Progenitor cell of endocrine pancreas (in vitro differentiated cells): ENCODE results near the gene BICRA. TPM values are rescaled to one million over a fixed set of nuclear protein-coding genes. Genes with fewer than 3 reads are reported as not detected.
"Not testable (repeated sequence)": the region's sequence is repeated elsewhere in the genome, so short reads cannot be mapped to it uniquely, and the experiment has no call there.

Experiments
- DNase-seq: peaks from one replicate; pipeline ENCODE4 v3.0.0; 2021; ENCODE audit warnings: low spot score; ENCODE audit not compliant: unreplicated experiment
- H3K27ac Mint-ChIP-seq: 2 replicates; pipeline ENCODE4 v1.8.0; 2021; ENCODE audit warnings: mild to moderate bottlenecking, moderate library complexity, mixed read lengths
- H3K27me3 Mint-ChIP-seq: 2 replicates; pipeline ENCODE4 v1.8.0; 2021; ENCODE audit warnings: mixed read lengths
- H3K36me3 Mint-ChIP-seq: 2 replicates; pipeline ENCODE4 v1.8.0; 2022; ENCODE audit warnings: mixed read lengths; ENCODE audit not compliant: insufficient read depth
- H3K4me1 Mint-ChIP-seq: 2 replicates; pipeline ENCODE4 v1.8.0; 2021; ENCODE audit warnings: low read depth, mixed read lengths
- H3K4me3 Mint-ChIP-seq: 2 replicates; pipeline ENCODE4 v1.8.0; 2021; ENCODE audit warnings: low read depth, mild to moderate bottlenecking, moderate library complexity, mixed read lengths
- H3K9me3 Mint-ChIP-seq: 2 replicates; pipeline ENCODE4 v1.8.0; 2021; ENCODE audit warnings: low read depth, mixed read lengths
- total RNA-seq: library from RNA; stranded (reverse); gene quantifications from 2 replicates; pipeline ENCODE4 v1.2.1, GENCODE V29; 2021
- TF ChIP-seq, protein P1 (sequence below): fragments of 200-600 bp; sonication (generic); IDR thresholded peaks from one replicate; pipeline ENCODE4 v1.5.0; 2021; ENCODE audit warnings: antibody characterized with exemption, mild to moderate bottlenecking; ENCODE audit not compliant: unreplicated experiment

BICRA gene
- total RNA-seq, 1 donor from 2014 or later, result 37.4 TPM

- Mint-ChIP-seq H3K27me3 (no peaks in the 10 kb centered on the region), H3K4me1 (peaks cover 24% of the 10 kb centered on the region), H3K4me3 (no peak overlapping the region), H3K27ac (peak overlapping the region; percentile 73), H3K9me3 (no peaks in the 10 kb centered on the region), H3K36me3 (peaks cover 9% of the 10 kb centered on the region)
- TF ChIP-seq, protein P1, sequence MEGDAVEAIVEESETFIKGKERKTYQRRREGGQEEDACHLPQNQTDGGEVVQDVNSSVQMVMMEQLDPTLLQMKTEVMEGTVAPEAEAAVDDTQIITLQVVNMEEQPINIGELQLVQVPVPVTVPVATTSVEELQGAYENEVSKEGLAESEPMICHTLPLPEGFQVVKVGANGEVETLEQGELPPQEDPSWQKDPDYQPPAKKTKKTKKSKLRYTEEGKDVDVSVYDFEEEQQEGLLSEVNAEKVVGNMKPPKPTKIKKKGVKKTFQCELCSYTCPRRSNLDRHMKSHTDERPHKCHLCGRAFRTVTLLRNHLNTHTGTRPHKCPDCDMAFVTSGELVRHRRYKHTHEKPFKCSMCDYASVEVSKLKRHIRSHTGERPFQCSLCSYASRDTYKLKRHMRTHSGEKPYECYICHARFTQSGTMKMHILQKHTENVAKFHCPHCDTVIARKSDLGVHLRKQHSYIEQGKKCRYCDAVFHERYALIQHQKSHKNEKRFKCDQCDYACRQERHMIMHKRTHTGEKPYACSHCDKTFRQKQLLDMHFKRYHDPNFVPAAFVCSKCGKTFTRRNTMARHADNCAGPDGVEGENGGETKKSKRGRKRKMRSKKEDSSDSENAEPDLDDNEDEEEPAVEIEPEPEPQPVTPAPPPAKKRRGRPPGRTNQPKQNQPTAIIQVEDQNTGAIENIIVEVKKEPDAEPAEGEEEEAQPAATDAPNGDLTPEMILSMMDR, result no peak
- DNase-seq, result no peak
Observed at GRCh38 chr19:47661161-47661560, 52.2 kb downstream of the BICRA start.

- no peak for DNase-seq
- Mint-ChIP-seq H3K9me3 (no peaks in the 10 kb centered on the region), H3K27ac (peak overlapping the region; percentile 73), H3K4me1 (peaks cover 26% of the 10 kb centered on the region), H3K27me3 (no peaks in the 10 kb centered on the region), H3K4me3 (no peak overlapping the region), H3K36me3 (peaks cover 9% of the 10 kb centered on the region)
- TF ChIP-seq, protein P1, result no peak
Observed at GRCh38 chr19:47661611-47662010, 52.7 kb downstream of the BICRA start.

- H3K9me3 Mint-ChIP-seq, result no peaks in the 10 kb centered on the region
- TF ChIP-seq, protein P1, result no peak
- no peaks in the 10 kb centered on the region for H3K27me3 Mint-ChIP-seq
- peaks cover 7% of the 10 kb centered on the region for H3K36me3 Mint-ChIP-seq
- H3K27ac Mint-ChIP-seq, result peak overlapping the region; percentile 89
- H3K4me1 Mint-ChIP-seq, result peaks cover 34% of the 10 kb centered on the region
- H3K4me3 Mint-ChIP-seq, result no peak overlapping the region
- DNase-seq, result no peak
Observed at GRCh38 chr19:47663435-47663910, 54.5 kb downstream of the BICRA start.

GRCh38 chr19:47663911-47664771, 55.2 kb downstream of the BICRA start:
- H3K4me1 Mint-ChIP-seq, result peaks cover 31% of the 10 kb centered on the region
- H3K9me3 Mint-ChIP-seq, result no peaks in the 10 kb centered on the region
- DNase-seq, result no peak
- TF ChIP-seq, protein P1, result no peak
- H3K27me3 Mint-ChIP-seq, result no peaks in the 10 kb centered on the region
- peak overlapping the region; percentile 89 for H3K27ac Mint-ChIP-seq
- H3K36me3 Mint-ChIP-seq, result peaks cover 7% of the 10 kb centered on the region
- no peak overlapping the region for H3K4me3 Mint-ChIP-seq

DNA sequence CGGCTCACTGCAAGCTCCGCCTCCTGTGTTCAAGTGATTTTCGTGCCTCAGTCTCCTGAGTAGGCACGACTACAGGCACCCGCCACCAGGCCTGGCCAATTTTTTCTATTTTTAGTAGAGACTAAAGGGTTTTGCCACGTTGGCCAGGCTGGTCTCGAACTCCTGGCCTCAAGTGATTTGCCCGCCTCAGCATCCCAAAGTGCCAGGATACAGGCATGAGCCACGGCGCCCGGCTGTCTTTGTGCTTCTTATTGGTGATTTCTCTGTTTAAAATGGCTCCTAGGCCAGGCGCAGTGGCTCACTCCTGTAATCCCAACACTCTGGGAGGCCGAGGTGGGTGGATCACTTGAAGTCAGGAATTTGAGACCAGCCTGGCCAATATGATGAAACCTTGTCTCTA, 59.6 kb downstream of the BICRA start:
- H3K9me3 Mint-ChIP-seq, H3K27ac Mint-ChIP-seq, H3K36me3 Mint-ChIP-seq, H3K4me3 Mint-ChIP-seq, H3K27me3 Mint-ChIP-seq, DNase-seq: not testable (repeated sequence)
- peaks cover 20% of the 10 kb centered on the region for H3K4me1 Mint-ChIP-seq

GRCh38 chr19:47670736-47671135, 61.8 kb downstream of the BICRA start:
- peaks cover 11% of the 10 kb centered on the region for H3K4me1 Mint-ChIP-seq
- no peak overlapping the region for H3K4me3 Mint-ChIP-seq
- no peaks in the 10 kb centered on the region for H3K27me3 Mint-ChIP-seq
- H3K9me3 Mint-ChIP-seq, result no peaks in the 10 kb centered on the region
- TF ChIP-seq, protein P1, result no peak
- H3K36me3 Mint-ChIP-seq, result peaks cover 19% of the 10 kb centered on the region
- H3K27ac Mint-ChIP-seq, result no peak overlapping the region
- no peak for DNase-seq
